Measurements from ENCODE around the gene ARHGEF2.

Gene ARHGEF2

GRCh38 chr1:155977690-155978324 lies 540 bp downstream of the ARHGEF2 start:
- no peaks in the 10 kb centered on the region; the same call in 1 of the 2 replicates for H4K20me1 ChIP-seq (ENCODE audit: low read depth, low read length)
- no peaks in the 10 kb centered on the region for H3K36me3 ChIP-seq (ENCODE audit: low read length)
- H3K9ac ChIP-seq (ENCODE audit: low read length), result peak overlapping the region; percentile 90
- H3F3A ChIP-seq (ENCODE audit: insufficient read depth), result peaks cover 35% of the 10 kb centered on the region
- no peaks in the 10 kb centered on the region for H3K9me3 ChIP-seq (ENCODE audit: insufficient read depth, low read length)
- peak overlapping the region; percentile 94 for H3K4me3 ChIP-seq (ENCODE audit: insufficient read depth, low read length, poor library complexity, severe bottlenecking)
- peak overlapping the region; percentile 97 for H3K27ac ChIP-seq (ENCODE audit: low read depth, low read length)
- H3K27me3 ChIP-seq (ENCODE audit: low read length), result no peaks in the 10 kb centered on the region
- H3K4me2 ChIP-seq (ENCODE audit: low read depth, low read length, poor library complexity, severe bottlenecking), result peak overlapping the region; percentile 95
- TF ChIP-seq EZH2phosphoT487 (conservative IDR thresholded peaks at IDR 0.05; ENCODE audit: low read length), result no peak
- TF ChIP-seq, protein P1, sequence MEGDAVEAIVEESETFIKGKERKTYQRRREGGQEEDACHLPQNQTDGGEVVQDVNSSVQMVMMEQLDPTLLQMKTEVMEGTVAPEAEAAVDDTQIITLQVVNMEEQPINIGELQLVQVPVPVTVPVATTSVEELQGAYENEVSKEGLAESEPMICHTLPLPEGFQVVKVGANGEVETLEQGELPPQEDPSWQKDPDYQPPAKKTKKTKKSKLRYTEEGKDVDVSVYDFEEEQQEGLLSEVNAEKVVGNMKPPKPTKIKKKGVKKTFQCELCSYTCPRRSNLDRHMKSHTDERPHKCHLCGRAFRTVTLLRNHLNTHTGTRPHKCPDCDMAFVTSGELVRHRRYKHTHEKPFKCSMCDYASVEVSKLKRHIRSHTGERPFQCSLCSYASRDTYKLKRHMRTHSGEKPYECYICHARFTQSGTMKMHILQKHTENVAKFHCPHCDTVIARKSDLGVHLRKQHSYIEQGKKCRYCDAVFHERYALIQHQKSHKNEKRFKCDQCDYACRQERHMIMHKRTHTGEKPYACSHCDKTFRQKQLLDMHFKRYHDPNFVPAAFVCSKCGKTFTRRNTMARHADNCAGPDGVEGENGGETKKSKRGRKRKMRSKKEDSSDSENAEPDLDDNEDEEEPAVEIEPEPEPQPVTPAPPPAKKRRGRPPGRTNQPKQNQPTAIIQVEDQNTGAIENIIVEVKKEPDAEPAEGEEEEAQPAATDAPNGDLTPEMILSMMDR (IDR thresholded peaks at IDR 0.05; ENCODE audit: insufficient read depth, low read length, poor library complexity, severe bottlenecking), result no peak
- H2AFZ ChIP-seq (ENCODE audit: low read depth, low read length, severe bottlenecking), result peak overlapping the region; percentile 47
- no peaks in the 10 kb centered on the region for H3K9me2 ChIP-seq (replicated peaks; ENCODE audit: insufficient read depth, low read length)
- H3K79me2 ChIP-seq (ENCODE audit: insufficient read depth, low read length), result peaks cover 63% of the 10 kb centered on the region

DNA sequence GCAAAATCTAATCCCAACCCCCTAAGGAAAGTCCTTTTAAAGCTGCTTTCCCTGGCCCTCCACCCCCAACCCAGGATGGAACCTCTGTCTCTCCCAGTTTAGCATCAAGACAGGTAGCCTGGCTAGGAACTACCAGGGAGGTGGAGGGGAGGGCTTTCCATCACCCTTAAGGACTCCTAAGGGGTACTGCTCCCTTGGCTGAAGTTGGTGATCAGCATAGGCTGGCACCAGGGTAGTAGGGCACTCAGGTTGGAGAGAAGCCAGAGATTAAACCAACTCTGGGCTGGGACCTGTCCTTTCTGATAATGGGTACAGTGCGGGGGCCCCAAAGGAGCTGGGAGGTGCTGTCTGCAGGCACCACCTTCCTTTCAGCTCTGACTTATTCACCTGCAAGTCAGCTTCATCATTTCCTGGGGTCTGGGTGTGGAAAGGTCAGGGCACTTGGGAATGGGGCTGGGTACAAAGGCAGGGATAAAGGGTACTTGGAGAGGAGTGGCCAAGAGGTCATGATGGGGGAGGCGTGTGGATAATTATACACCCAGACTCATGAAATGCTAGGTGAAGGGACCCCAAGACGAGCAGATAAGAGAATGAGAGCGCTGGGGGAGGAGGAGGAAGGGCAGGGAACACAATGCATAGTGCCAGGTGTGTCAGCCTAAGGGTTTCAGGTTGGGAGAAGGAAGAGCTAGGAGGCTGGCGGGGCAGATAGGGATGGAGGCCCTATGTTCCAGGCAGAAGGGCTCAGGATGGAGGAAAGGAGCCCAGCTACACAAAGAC lies 1.2 kb downstream of the ARHGEF2 start:
- H3K79me2 ChIP-seq (ENCODE audit: insufficient read depth, low read length), result peaks cover 70% of the 10 kb centered on the region
- no peaks in the 10 kb centered on the region for H3K9me3 ChIP-seq (ENCODE audit: insufficient read depth, low read length)
- no peak overlapping the region for H2AFZ ChIP-seq (ENCODE audit: low read depth, low read length, severe bottlenecking)
- peak overlapping the region; percentile 95 for H3K4me2 ChIP-seq (ENCODE audit: low read depth, low read length, poor library complexity, severe bottlenecking)
- H3K27ac ChIP-seq (ENCODE audit: low read depth, low read length), result peak overlapping the region; percentile 97
- TF ChIP-seq, protein P1 (IDR thresholded peaks at IDR 0.05; ENCODE audit: insufficient read depth, low read length, poor library complexity, severe bottlenecking), result no peak
- no peak for TF ChIP-seq EZH2phosphoT487 (conservative IDR thresholded peaks at IDR 0.05; ENCODE audit: low read length)
- H3K4me3 ChIP-seq (ENCODE audit: insufficient read depth, low read length, poor library complexity, severe bottlenecking), result peak overlapping the region; percentile 94
- H3F3A ChIP-seq (ENCODE audit: insufficient read depth), result peaks cover 30% of the 10 kb centered on the region
- no peaks in the 10 kb centered on the region for H3K9me2 ChIP-seq (replicated peaks; ENCODE audit: insufficient read depth, low read length)
- H3K9ac ChIP-seq (ENCODE audit: low read length), result peak overlapping the region; percentile 90
- no peaks in the 10 kb centered on the region; the same call in 1 of the 2 replicates for H4K20me1 ChIP-seq (ENCODE audit: low read depth, low read length)
- no peaks in the 10 kb centered on the region for H3K27me3 ChIP-seq (ENCODE audit: low read length)
- no peaks in the 10 kb centered on the region for H3K36me3 ChIP-seq (ENCODE audit: low read length)

DNA sequence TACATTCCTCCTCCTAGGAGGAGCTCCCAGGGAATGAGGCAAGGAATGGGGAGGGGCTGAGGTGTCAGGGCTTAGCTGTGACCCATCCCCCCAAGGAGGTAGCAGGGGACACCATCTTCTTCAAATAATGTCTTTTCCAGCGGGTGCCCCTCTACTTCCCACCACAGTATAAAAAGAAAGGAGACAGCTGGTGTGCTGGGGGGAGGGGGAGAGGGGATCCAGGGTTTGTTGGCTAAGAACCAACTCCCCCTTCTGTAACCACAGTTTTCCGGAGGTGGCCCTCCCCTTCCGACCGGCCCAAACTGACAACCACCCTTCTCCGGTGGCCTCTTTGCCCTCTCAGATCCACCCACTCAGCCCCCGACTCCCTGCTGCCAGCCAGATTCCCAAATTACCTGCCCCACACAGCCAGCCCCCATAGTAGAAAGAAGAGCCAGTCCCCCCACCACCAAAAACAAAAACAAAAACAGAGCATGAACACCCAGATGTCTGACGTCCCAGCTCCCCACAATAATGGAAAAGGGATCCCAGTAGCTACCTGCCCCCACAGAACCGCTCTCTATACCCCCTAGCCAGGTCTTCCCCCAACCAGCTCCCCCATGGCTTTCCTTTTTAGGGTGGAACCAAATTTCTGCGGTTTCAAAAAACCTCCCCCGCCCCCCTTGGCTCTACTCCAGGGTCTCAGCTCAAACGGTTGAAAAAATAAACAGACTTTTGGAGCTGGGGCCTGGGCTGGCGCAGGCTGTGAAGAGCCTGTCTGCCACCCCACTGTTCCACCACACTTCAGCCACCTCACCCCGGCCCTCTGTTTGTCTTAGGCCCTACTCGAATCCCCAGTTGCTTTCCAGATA lies 2.1 kb downstream of the ARHGEF2 start:
- Histone ChIP-seq H3K27ac (ENCODE audit: low read depth, low read length) (peak overlapping the region; percentile 97), H3K4me2 (ENCODE audit: low read depth, low read length, poor library complexity, severe bottlenecking) (peak overlapping the region; percentile 95), H3F3A (ENCODE audit: insufficient read depth) (peaks cover 30% of the 10 kb centered on the region), H3K9me3 (ENCODE audit: insufficient read depth, low read length) (no peaks in the 10 kb centered on the region), H3K4me3 (ENCODE audit: insufficient read depth, low read length, poor library complexity, severe bottlenecking) (peak overlapping the region; percentile 94), H4K20me1 (ENCODE audit: low read depth, low read length) (no peaks in the 10 kb centered on the region; the same call in 1 of the 2 replicates), H3K27me3 (ENCODE audit: low read length) (no peaks in the 10 kb centered on the region), H3K9ac (ENCODE audit: low read length) (peak overlapping the region; percentile 90), H3K79me2 (ENCODE audit: insufficient read depth, low read length) (peaks cover 78% of the 10 kb centered on the region), H3K36me3 (ENCODE audit: low read length) (no peaks in the 10 kb centered on the region), H2AFZ (ENCODE audit: low read depth, low read length, severe bottlenecking) (no peak overlapping the region), H3K9me2 (replicated peaks; ENCODE audit: insufficient read depth, low read length) (no peaks in the 10 kb centered on the region)
- TF ChIP-seq, protein P1 (IDR thresholded peaks at IDR 0.05; ENCODE audit: insufficient read depth, low read length, poor library complexity, severe bottlenecking), result no peak
- TF ChIP-seq EZH2phosphoT487 (conservative IDR thresholded peaks at IDR 0.05; ENCODE audit: low read length), result no peak

Measured in SU-DHL-6 (cell line).